BLaER1 (cell line): Measurements from ENCODE around the gene PITPNC1.

Source experiments
- H3K27ac ChIP-seq: shearing (Covaris generic); formaldehyde crosslinking; 2 replicates; pipeline ENCODE4 v1.8.1; 2022
- H3K27me3 ChIP-seq: shearing (Covaris generic); formaldehyde crosslinking; 2 replicates; pipeline ENCODE4 v1.8.1; 2022
- H3K36me3 ChIP-seq: shearing (Covaris generic); formaldehyde crosslinking; 2 replicates; pipeline ENCODE4 v1.8.1; 2022
- H3K4me1 ChIP-seq: shearing (Covaris generic); formaldehyde crosslinking; 2 replicates; pipeline ENCODE4 v1.8.1; 2022
- H3K4me2 ChIP-seq: shearing (Covaris generic); formaldehyde crosslinking; 2 replicates; pipeline ENCODE4 v1.8.1; 2022
- H3K4me3 ChIP-seq: shearing (Covaris generic); formaldehyde crosslinking; 2 replicates; pipeline ENCODE4 v1.8.1; 2022
- H3K9ac ChIP-seq: shearing (Covaris generic); formaldehyde crosslinking; 2 replicates; pipeline ENCODE4 v1.8.1; 2022
- H3K9me3 ChIP-seq: shearing (Covaris generic); formaldehyde crosslinking; 2 replicates; pipeline ENCODE4 v1.8.1; 2022
- H4K20me1 ChIP-seq: shearing (Covaris generic); formaldehyde crosslinking; 2 replicates; pipeline ENCODE4 v1.8.1; 2022
- Cebpa-rat ChIP-seq: shearing (Covaris generic); IDR thresholded peaks from 2 replicates; pipeline ENCODE4 v1.8.1; 2022

PITPNC1 gene

GRCh38 chr17:67606896-67607604, 230.0 kb downstream of the PITPNC1 start:
- H3K4me1 ChIP-seq: no peaks in the 10 kb centered on the region
- TF ChIP-seq Cebpa-rat: no peak
- H3K36me3 ChIP-seq: peaks cover 85% of the 10 kb centered on the region
- no peak overlapping the region for H3K27ac ChIP-seq
- no peaks in the 10 kb centered on the region for H4K20me1 ChIP-seq
- no peak overlapping the region for H3K4me3 ChIP-seq
- no peak overlapping the region for H3K9ac ChIP-seq
- no peaks in the 10 kb centered on the region for H3K9me3 ChIP-seq
- no peaks in the 10 kb centered on the region for H3K27me3 ChIP-seq
- no peak overlapping the region for H3K4me2 ChIP-seq

GRCh38 chr17:67610061-67610460, 233.0 kb downstream of the PITPNC1 start:
- Histone ChIP-seq H3K9ac (no peak overlapping the region), H3K4me1 (peaks cover 4% of the 10 kb centered on the region; the same call in 1 of the 2 replicates), H3K9me3 (no peaks in the 10 kb centered on the region), H4K20me1 (no peaks in the 10 kb centered on the region), H3K4me2 (no peak overlapping the region), H3K27ac (no peak overlapping the region), H3K27me3 (no peaks in the 10 kb centered on the region), H3K4me3 (no peak overlapping the region), H3K36me3 (peaks cover 68% of the 10 kb centered on the region)
- TF ChIP-seq Cebpa-rat: no peak

DNA sequence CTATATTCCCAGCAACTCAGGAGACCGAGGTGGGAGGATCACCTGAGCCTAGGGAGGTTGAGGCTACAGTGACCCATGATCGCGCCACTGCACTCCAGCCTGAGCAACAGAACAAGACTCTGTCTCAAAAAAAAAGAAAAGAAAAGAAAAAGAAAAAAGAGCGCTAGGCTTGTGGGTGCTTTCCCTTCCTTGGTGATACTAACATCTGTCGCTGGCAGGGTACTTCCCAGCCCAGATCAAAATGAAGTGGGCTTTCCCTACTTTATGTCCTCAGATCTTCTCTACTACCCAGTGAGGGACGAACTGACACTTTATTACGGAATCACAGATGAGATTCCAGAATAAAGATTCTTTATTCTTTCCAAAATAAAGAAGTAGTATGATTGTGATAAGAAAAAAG, 236.9 kb downstream of the PITPNC1 start:
- Histone ChIP-seq H3K9me3 (no peaks in the 10 kb centered on the region), H4K20me1 (no peaks in the 10 kb centered on the region), H3K27ac (no peak overlapping the region), H3K36me3 (peaks cover 59% of the 10 kb centered on the region), H3K9ac (no peak overlapping the region), H3K4me2 (no peak overlapping the region), H3K27me3 (no peaks in the 10 kb centered on the region), H3K4me3 (no peak overlapping the region), H3K4me1 (peaks cover 10% of the 10 kb centered on the region; the same call in 1 of the 2 replicates)
- TF ChIP-seq Cebpa-rat: no peak

- no peaks in the 10 kb centered on the region for H4K20me1 ChIP-seq
Observed at GRCh38 chr17:67615011-67615561, 238.0 kb downstream of the PITPNC1 start.

DNA sequence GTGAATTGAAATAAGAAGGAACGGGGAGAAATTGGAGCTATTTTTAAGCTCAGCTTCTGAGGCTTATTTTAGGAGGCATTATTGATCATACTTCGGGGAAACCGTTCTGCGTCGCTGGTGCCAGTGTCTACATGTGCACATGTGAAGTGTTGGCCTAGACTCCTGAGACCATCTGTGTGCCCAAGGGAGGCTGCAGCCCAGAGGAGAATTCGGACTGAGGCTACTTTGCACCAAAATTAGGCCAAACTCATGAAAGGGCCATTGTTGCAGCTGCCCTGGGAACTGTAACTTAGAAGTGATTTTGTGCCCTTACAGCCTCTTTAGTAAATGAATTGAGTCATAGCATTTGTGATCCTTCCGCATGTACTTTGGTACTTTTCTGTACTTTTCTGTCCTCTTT, 238.7 kb downstream of the PITPNC1 start:
- Histone ChIP-seq H3K4me3 (no peak overlapping the region), H3K9me3 (no peaks in the 10 kb centered on the region), H3K9ac (no peak overlapping the region), H3K4me1 (peaks cover 10% of the 10 kb centered on the region; the same call in 1 of the 2 replicates), H3K27me3 (no peaks in the 10 kb centered on the region), H3K27ac (no peak overlapping the region), H3K36me3 (peaks cover 55% of the 10 kb centered on the region), H4K20me1 (no peaks in the 10 kb centered on the region), H3K4me2 (peak overlapping the region; percentile 0; the same call in 1 of the 2 replicates)
- no peak for TF ChIP-seq Cebpa-rat

More at GRCh38 chr17:67615011-67615561, 238.0 kb downstream of the PITPNC1 start:
- peak overlapping the region; percentile 0; the same call in 1 of the 2 replicates for H3K4me2 ChIP-seq
- no peak for TF ChIP-seq Cebpa-rat
- H3K4me3 ChIP-seq: no peak overlapping the region
- no peaks in the 10 kb centered on the region for H3K27me3 ChIP-seq
- no peak overlapping the region for H3K27ac ChIP-seq
- H3K36me3 ChIP-seq: peaks cover 53% of the 10 kb centered on the region
- H3K9me3 ChIP-seq: no peaks in the 10 kb centered on the region
- H3K9ac ChIP-seq: no peak overlapping the region
- H3K4me1 ChIP-seq: peaks cover 10% of the 10 kb centered on the region; the same call in 1 of the 2 replicates

DNA sequence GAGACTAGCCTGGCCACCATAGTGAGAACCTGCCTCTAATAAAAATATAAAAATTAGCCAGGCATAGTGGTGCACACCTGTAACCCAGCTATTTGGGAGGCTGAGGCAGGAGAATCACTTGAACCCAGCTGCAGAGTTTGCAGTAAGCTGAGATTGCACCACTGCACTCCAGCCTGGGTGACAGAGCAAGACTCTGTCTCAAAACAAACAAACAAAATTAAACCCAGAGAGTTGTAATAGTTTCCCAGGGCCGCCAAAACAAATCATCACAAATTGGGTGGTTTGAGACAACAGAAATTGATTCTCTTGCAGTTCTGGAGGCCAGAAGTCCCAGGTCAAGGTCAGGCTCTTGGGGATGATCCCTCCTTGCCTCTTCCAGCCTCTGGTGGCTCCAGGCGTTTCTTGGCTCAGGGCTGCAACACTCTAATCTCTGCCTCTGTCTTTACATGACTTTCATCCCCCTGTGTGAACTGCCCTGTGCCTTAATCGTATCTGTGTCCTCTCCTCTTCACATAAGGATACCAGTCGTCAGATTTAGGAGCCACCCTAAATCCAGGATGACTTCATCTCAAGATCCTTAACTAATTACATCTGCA, 240.3 kb downstream of the PITPNC1 start:
- no peaks in the 10 kb centered on the region for H4K20me1 ChIP-seq
- H3K4me2 ChIP-seq: no peak overlapping the region
- peaks cover 49% of the 10 kb centered on the region for H3K36me3 ChIP-seq
- peaks cover 10% of the 10 kb centered on the region; the same call in 1 of the 2 replicates for H3K4me1 ChIP-seq
- no peak overlapping the region for H3K9ac ChIP-seq
- H3K27me3 ChIP-seq: no peaks in the 10 kb centered on the region
- no peaks in the 10 kb centered on the region for H3K9me3 ChIP-seq
- no peak overlapping the region for H3K27ac ChIP-seq
- TF ChIP-seq Cebpa-rat: no peak
- H3K4me3 ChIP-seq: no peak overlapping the region

DNA sequence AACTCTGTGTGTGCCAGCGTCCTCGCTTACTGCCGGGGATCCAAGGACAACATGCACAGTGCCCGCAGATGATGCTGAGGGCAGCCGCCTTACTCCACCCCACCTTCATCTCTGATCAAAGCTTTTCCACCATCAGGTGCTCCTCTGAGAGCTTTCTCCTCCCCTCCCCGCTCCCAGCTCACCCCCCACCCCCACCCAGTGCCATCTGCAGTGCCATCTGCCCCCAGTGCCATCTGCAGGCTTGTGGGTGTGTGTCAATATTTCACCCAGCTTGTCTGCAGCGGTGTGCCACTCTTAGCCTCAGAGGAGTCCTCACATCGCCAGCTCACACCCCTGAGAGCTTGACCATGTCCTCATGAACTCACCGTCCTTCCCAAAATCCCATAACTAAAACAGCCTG, 242.5 kb downstream of the PITPNC1 start:
- H3K4me3 ChIP-seq: no peak overlapping the region
- TF ChIP-seq Cebpa-rat: no peak
- no peak overlapping the region for H3K4me2 ChIP-seq
- no peaks in the 10 kb centered on the region for H3K27me3 ChIP-seq
- peaks cover 10% of the 10 kb centered on the region; the same call in 1 of the 2 replicates for H3K4me1 ChIP-seq
- H3K9me3 ChIP-seq: no peaks in the 10 kb centered on the region
- H3K9ac ChIP-seq: no peak overlapping the region
- H3K27ac ChIP-seq: no peak overlapping the region
- peaks cover 58% of the 10 kb centered on the region for H3K36me3 ChIP-seq
- H4K20me1 ChIP-seq: no peaks in the 10 kb centered on the region

DNA sequence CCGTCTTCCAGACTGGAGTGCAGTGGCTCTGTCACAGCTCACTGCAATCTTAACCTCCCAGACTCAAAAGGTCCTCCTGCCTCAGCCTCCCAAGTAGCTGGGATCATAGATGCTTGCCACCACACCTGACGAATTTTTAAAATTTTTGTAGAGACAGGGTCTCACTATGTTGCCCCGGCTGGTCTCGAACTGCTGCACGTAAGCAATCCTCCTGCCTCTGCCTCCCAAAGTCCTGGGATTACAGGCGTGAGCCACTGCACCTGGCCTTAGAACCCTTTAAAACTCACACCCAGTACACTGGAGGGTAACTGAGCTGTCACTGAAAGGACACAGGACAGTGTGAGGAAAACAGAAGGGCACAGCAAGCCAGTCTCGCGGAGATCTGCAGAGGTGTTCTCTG, 243.0 kb downstream of the PITPNC1 start:
- peaks cover 57% of the 10 kb centered on the region for H3K36me3 ChIP-seq
- no peak overlapping the region for H3K4me2 ChIP-seq
- no peak overlapping the region for H3K4me3 ChIP-seq
- no peak overlapping the region for H3K27ac ChIP-seq
- H4K20me1 ChIP-seq: no peaks in the 10 kb centered on the region
- peaks cover 8% of the 10 kb centered on the region for H3K4me1 ChIP-seq
- no peaks in the 10 kb centered on the region for H3K9me3 ChIP-seq
- no peak overlapping the region for H3K9ac ChIP-seq
- TF ChIP-seq Cebpa-rat: no peak
- H3K27me3 ChIP-seq: no peaks in the 10 kb centered on the region

GRCh38 chr17:67620636-67621035, 243.6 kb downstream of the PITPNC1 start:
- Histone ChIP-seq H3K4me3 (no peak overlapping the region), H3K27ac (no peak overlapping the region), H3K9me3 (no peaks in the 10 kb centered on the region), H3K4me2 (no peak overlapping the region), H3K9ac (no peak overlapping the region), H3K4me1 (peaks cover 8% of the 10 kb centered on the region), H3K27me3 (no peaks in the 10 kb centered on the region), H3K36me3 (peaks cover 57% of the 10 kb centered on the region), H4K20me1 (no peaks in the 10 kb centered on the region)
- no peak for TF ChIP-seq Cebpa-rat

- H3K9ac ChIP-seq: no peak overlapping the region
- no peak overlapping the region for H3K4me3 ChIP-seq
Observed at GRCh38 chr17:67623767-67624166, 246.7 kb downstream of the PITPNC1 start.

More at GRCh38 chr17:67623767-67624166, 246.7 kb downstream of the PITPNC1 start:
- Histone ChIP-seq H3K4me1 (peaks cover 15% of the 10 kb centered on the region), H3K9me3 (no peaks in the 10 kb centered on the region), H3K4me2 (no peak overlapping the region), H3K27ac (no peak overlapping the region), H4K20me1 (no peaks in the 10 kb centered on the region), H3K36me3 (peaks cover 64% of the 10 kb centered on the region), H3K27me3 (no peaks in the 10 kb centered on the region)
- no peak for TF ChIP-seq Cebpa-rat
